HCT116 (cell line): Measurements from ENCODE around the gene ACSS1. TPM values are rescaled to one million over a fixed set of nuclear protein-coding genes. Genes with fewer than 3 reads are reported as not detected.

Experiments used
- ATAC-seq: fragments of 200-7000 bp; cut with Tn5 transposase; 2 replicates; pipeline ENCODE4 v1.9.1; 2020; ENCODE audit warnings: mild to moderate bottlenecking, moderate library complexity
- BruUV-seq: library from RNA; stranded (reverse); fragments of 400-500 nt; replicated peaks from 2 replicates; lab custom pipeline; 2021; lab: Mats Ljungman, UMichigan
- CTCF ChIA-PET: fragments of 300-600 bp; sonication (Branson Sonifier 250); formaldehyde crosslinking; loops from one replicate; lab custom pipeline; 2021; ENCODE audit warnings: antibody characterized with exemption; lab: Charles Lee
- POLR2A ChIA-PET: fragments of 300-600, 350-600 bp; sonication (Branson Sonifier 250); formaldehyde crosslinking; loops from one replicate; lab custom pipeline; 2021; ENCODE audit warnings: antibody characterized with exemption; lab: Charles Lee
- RAD21 ChIA-PET, 2 experiments: fragments of 300-600 bp; sonication (Branson Sonifier 250); formaldehyde crosslinking; loops; one replicate each; lab custom pipeline; 2023; ENCODE audit warnings: low total read pairs in 2 of 2; ENCODE audit not compliant: uncharacterized antibody in 2 of 2, unreplicated experiment in 2 of 2, low non-redundant PET in 1 of 2; lab: Charles Lee
- DNase-seq: peaks from one replicate; pipeline ENCODE4 v3.0.0-alpha.2; 2010; ENCODE audit warnings: low read depth, low spot score
- H2AFZ ChIP-seq: fragments of 200-600 bp; shearing (Covaris generic), sonication (generic); 2 replicates; pipeline ENCODE4 v1.6.1; 2017; ENCODE audit warnings: low read depth, mixed run types, mixed read lengths, antibody characterized with exemption, low read length; ENCODE audit not compliant: poor library complexity, severe bottlenecking
- H3K27ac ChIP-seq: 2 replicates; pipeline ENCODE4 v1.5.1; 2012; ENCODE audit warnings: low read depth, low read length
- H3K27me3 ChIP-seq: fragments of 200-600 bp; sonication (generic); 2 replicates; pipeline ENCODE4 v1.6.1; 2016; ENCODE audit warnings: mixed run types, low read length, mixed read lengths; ENCODE audit not compliant: insufficient read depth
- H3K36me3 ChIP-seq, 2 experiments: fragments of 200-500 bp in 1 of 2; fragments of 200-600 bp in 1 of 2; sonication (Bioruptor generic) in 1 of 2; sonication (generic) in 1 of 2; 2 replicates each; pipeline versions ENCODE4 v1.5.1 to v1.6.1; 2014 to 2016; ENCODE audit warnings: low read length in 2 of 2, inconsistent platforms in 1 of 2, mixed read lengths in 1 of 2, mixed run types in 1 of 2; ENCODE audit not compliant: insufficient read depth in 2 of 2, control insufficient read depth in 1 of 2
- H3K4me1 ChIP-seq, 2 experiments: fragments of 200-600 bp in 1 of 2; sonication (generic) in 1 of 2; 2 replicates each; pipeline versions ENCODE4 v1.5.1 to v1.6.1; 2012 to 2017; ENCODE audit warnings: low read length in 2 of 2, inconsistent platforms in 1 of 2, mild to moderate bottlenecking in 1 of 2, mixed read lengths in 1 of 2, mixed run types in 1 of 2, moderate library complexity in 1 of 2; ENCODE audit not compliant: insufficient read depth in 2 of 2, control insufficient read depth in 1 of 2
- H3K4me2 ChIP-seq: fragments of 200-600 bp; sonication (generic); 2 replicates; pipeline ENCODE4 v1.6.1; 2017; ENCODE audit warnings: mixed run types, low read length, mixed read lengths
- H3K4me3 ChIP-seq, 2 experiments: fragments of 200-600 bp in 1 of 2; sonication (generic) in 1 of 2; replicated peaks in 1 of 2; 2 replicates each; pipeline ENCODE4 v1.5.1; 2011 to 2016; ENCODE audit warnings: low read length in 2 of 2, control low read depth in 1 of 2, low read depth in 1 of 2, mild to moderate bottlenecking in 1 of 2, mixed read lengths in 1 of 2, mixed run types in 1 of 2
- H3K79me2 ChIP-seq: fragments of 200-600 bp; sonication (generic); 2 replicates; pipeline ENCODE4 v1.6.1; 2017; ENCODE audit warnings: mild to moderate bottlenecking, mixed run types, low read length, moderate library complexity, mixed read lengths; ENCODE audit not compliant: insufficient read depth
- H3K9ac ChIP-seq: fragments of 200-600 bp; sonication (generic); 2 replicates; pipeline ENCODE4 v1.6.1; 2016; ENCODE audit warnings: low read length, mixed read lengths
- H3K9me2 ChIP-seq: fragments of 200-600 bp; sonication (generic), shearing (Covaris generic); 2 replicates; pipeline ENCODE4 v1.6.1; 2017; ENCODE audit warnings: mixed run types, mild to moderate bottlenecking, moderate library complexity; ENCODE audit not compliant: insufficient read depth
- H3K9me3 ChIP-seq, 2 experiments: fragments of 200-500 bp in 1 of 2; fragments of 200-600 bp in 1 of 2; sonication (Bioruptor generic) in 1 of 2; sonication (generic) in 1 of 2; 2 replicates each; pipeline ENCODE4 v1.6.1; 2014 to 2017; ENCODE audit warnings: low read length in 2 of 2, mixed read lengths in 2 of 2, inconsistent platforms in 1 of 2, low read depth in 1 of 2, mild to moderate bottlenecking in 1 of 2, mixed run types in 1 of 2, moderate library complexity in 1 of 2; ENCODE audit not compliant: control insufficient read depth in 1 of 2, insufficient read depth in 1 of 2
- H4K20me1 ChIP-seq: fragments of 200-600 bp; sonication (generic), shearing (Covaris generic); 2 replicates; pipeline ENCODE4 v1.6.1; 2017; ENCODE audit warnings: mixed run types, mild to moderate bottlenecking, moderate library complexity; ENCODE audit not compliant: insufficient read depth
- ATF3 ChIP-seq: IDR thresholded peaks from 2 replicates; pipeline ENCODE4 v1.6.1; 2012
- CEBPB ChIP-seq: IDR thresholded peaks from 2 replicates; pipeline ENCODE4 v1.6.1; 2012; ENCODE audit warnings: low read depth
- EGR1 ChIP-seq: IDR thresholded peaks from 2 replicates; pipeline ENCODE4 v1.6.1; 2012; ENCODE audit warnings: low read depth
- ELF1 ChIP-seq: IDR thresholded peaks from 2 replicates; pipeline ENCODE4 v1.6.1; 2012; ENCODE audit warnings: low read depth, borderline replicate concordance
- EZH2 ChIP-seq: fragments of 200-600 bp; sonication (generic); IDR thresholded peaks from 2 replicates; pipeline ENCODE4 v1.6.1; 2017; ENCODE audit warnings: antibody characterized with exemption, mixed run types
- EZH2phosphoT487 ChIP-seq: fragments of 200-600 bp; IDR thresholded peaks from 2 replicates; pipeline ENCODE4 v1.6.1; 2018; ENCODE audit warnings: antibody characterized with exemption, borderline replicate concordance
- FOSL1 ChIP-seq: IDR thresholded peaks from 2 replicates; pipeline ENCODE4 v1.6.1; 2012; ENCODE audit warnings: low read depth
- JUND ChIP-seq: IDR thresholded peaks from 2 replicates; pipeline ENCODE4 v1.6.1; 2012
- MAX ChIP-seq: IDR thresholded peaks from 2 replicates; pipeline ENCODE4 v1.6.1; 2012
- POLR2AphosphoS5 ChIP-seq: IDR thresholded peaks from 2 replicates; pipeline ENCODE4 v1.6.1; 2011; ENCODE audit warnings: mild to moderate bottlenecking, low read depth, low read length, moderate library complexity
- RAD21 ChIP-seq: IDR thresholded peaks from 2 replicates; pipeline ENCODE4 v1.6.1; 2012; ENCODE audit warnings: low read depth, mild to moderate bottlenecking
- SP1 ChIP-seq: IDR thresholded peaks from 2 replicates; pipeline ENCODE4 v1.6.1; 2012; ENCODE audit warnings: low read depth
- SRF ChIP-seq: IDR thresholded peaks from 2 replicates; pipeline ENCODE4 v1.6.1; 2012; ENCODE audit warnings: low read depth
- YY1 ChIP-seq: IDR thresholded peaks from 2 replicates; pipeline ENCODE4 v1.6.1; 2011; ENCODE audit warnings: low read length, low read depth, moderate library complexity, mild to moderate bottlenecking; ENCODE audit not compliant: insufficient replicate concordance; ENCODE audit errors: extremely low read depth
- ZBTB33 ChIP-seq: IDR thresholded peaks from 2 replicates; pipeline ENCODE4 v1.6.1; 2011; ENCODE audit warnings: mild to moderate bottlenecking, low read length, moderate library complexity; ENCODE audit not compliant: insufficient replicate concordance; ENCODE audit errors: extremely low read depth
- ZNF274 ChIP-seq: fragments of 200-500 bp; sonication (Bioruptor generic); IDR thresholded peaks from 2 replicates; pipeline ENCODE4 v1.6.1; 2014; ENCODE audit warnings: mild to moderate bottlenecking, low read depth, low read length, inconsistent platforms
- intact Hi-C: fragments of 100-400 bp; cut with micrococcal nuclease; formaldehyde crosslinking; loops from 2 replicates; pipeline ENCODE4 v1.10.0; 2022
- total RNA-seq: library from RNA; stranded (reverse); gene quantifications from one replicate; pipeline ENCODE4 v1.2.1, GENCODE V29; 2021; ENCODE audit not compliant: unreplicated experiment

The ACSS1 gene
- total RNA-seq, 1 experiment from 2014 or later, result 0.27 TPM

- Histone ChIP-seq H3K9ac (no peak overlapping the region), H3K4me3 (no peak overlapping the region), H3K36me3 (no peaks in the 10 kb centered on the region), H3K79me2 (no peaks in the 10 kb centered on the region), H3K4me1 (no peaks in the 10 kb centered on the region), H4K20me1 (no peaks in the 10 kb centered on the region), H3K27ac (no peak overlapping the region), H3K27me3 (no peaks in the 10 kb centered on the region), H3K4me2 (no peak overlapping the region), H3K9me2 (no peaks in the 10 kb centered on the region), H3K9me3 (no peaks in the 10 kb centered on the region), H2AFZ (no peak overlapping the region)
- intact Hi-C loops, result no loop called here
- ChIA-PET RAD21 (no interaction called here), POLR2A (no interaction called here), CTCF (interaction anchor here (0.6 kb wide), 1 partner anchor 14 kb away, joined by 4 read pairs; no protein-coding TSS in a partner anchor)
- DNase-seq (no peak), ATAC-seq (no peak)
- BruUV-seq, result no TSS peak
- TF ChIP-seq EZH2phosphoT487 (no peak), ELF1 (no peak), SRF (no peak), SP1 (no peak), EGR1 (no peak), RAD21 (no peak), POLR2AphosphoS5 (no peak), YY1 (no peak), JUND (no peak), ZBTB33 (no peak), ZNF274 (no peak), ATF3 (no peak), EZH2 (no peak), FOSL1 (no peak), CEBPB (no peak), MAX (no peak)
- TF ChIP-seq, all 23 proteins: peak for 0
Observed at GRCh38 chr20:25036331-25036936, 21.5 kb downstream of the ACSS1 start.
